HepG2 (cell line): ENCODE results near the gene HAUS1. TPM values are rescaled to one million over a fixed set of nuclear protein-coding genes. Genes with fewer than 3 reads are reported as not detected.
A peak's percentile ranks its signal among the peaks of the same experiment; 100 is the strongest.

Experiments used
- HBP1 ChIP-seq: IDR thresholded peaks from 2 replicates; pipeline ENCODE4 v1.6.1; 2016; ENCODE audit warnings: low read depth, control low read depth
- HNRNPH1 ChIP-seq: fragments of 200-400 bp; formaldehyde crosslinking; optimal IDR thresholded peaks from 2 replicates; pipeline ENCODE3; 2017; ENCODE audit warnings: mild to moderate bottlenecking, low read depth, low read length
- JUN ChIP-seq: sonication (generic); formaldehyde crosslinking; IDR thresholded peaks from 2 replicates; pipeline ENCODE4 v1.4.0; 2020; ENCODE audit warnings: mild to moderate bottlenecking, missing genetic modification reagents
- NFAT5 ChIP-seq: sonication (generic); formaldehyde crosslinking; IDR thresholded peaks from 2 replicates; pipeline ENCODE4 v1.4.0; 2020; ENCODE audit warnings: missing genetic modification reagents
- PBX3 ChIP-seq: sonication (generic); formaldehyde crosslinking; IDR thresholded peaks from 2 replicates; pipeline ENCODE4 v1.8.1; 2023; ENCODE audit warnings: missing genetic modification reagents, inconsistent platforms, borderline replicate concordance
- RXRA ChIP-seq: sonication (generic); formaldehyde crosslinking; IDR thresholded peaks from 2 replicates; pipeline ENCODE4 v1.5.1; 2020; ENCODE audit warnings: missing genetic modification reagents
- SIN3B ChIP-seq: fragments of 150-350 bp; IDR thresholded peaks from 2 replicates; pipeline ENCODE4 v1.6.1; 2014; ENCODE audit warnings: low read length
- SMARCC2 ChIP-seq: fragments of 450-650 bp; IDR thresholded peaks from 2 replicates; pipeline ENCODE4 v1.6.1; 2017; ENCODE audit warnings: antibody characterized with exemption, mild to moderate bottlenecking
- SNAPC2 ChIP-seq: sonication (generic); formaldehyde crosslinking; IDR thresholded peaks from 2 replicates; pipeline ENCODE4 v1.8.1; 2022; ENCODE audit warnings: mild to moderate bottlenecking, missing genetic modification reagents
- SNAPC5 ChIP-seq: sonication (generic); formaldehyde crosslinking; IDR thresholded peaks from 2 replicates; pipeline ENCODE4 v1.8.1; 2023; ENCODE audit warnings: mild to moderate bottlenecking, missing genetic modification reagents, borderline replicate concordance
- TSC22D2 ChIP-seq: sonication (generic); formaldehyde crosslinking; IDR thresholded peaks from 2 replicates; pipeline ENCODE4 v1.5.1; 2020; ENCODE audit warnings: missing genetic modification reagents, mild to moderate bottlenecking, borderline replicate concordance
- ZBTB21 ChIP-seq: sonication (generic); formaldehyde crosslinking; IDR thresholded peaks from 2 replicates; pipeline ENCODE4 v1.4.0; 2020; ENCODE audit warnings: missing genetic modification reagents
- ZFP41 ChIP-seq: sonication (generic); formaldehyde crosslinking; IDR thresholded peaks from 2 replicates; pipeline ENCODE4 v1.4.0; 2020; ENCODE audit warnings: mild to moderate bottlenecking, missing genetic modification reagents, borderline replicate concordance
- ZNF232 ChIP-seq: sonication (generic); formaldehyde crosslinking; IDR thresholded peaks from 2 replicates; pipeline ENCODE4 v1.4.0; 2020; ENCODE audit warnings: missing genetic modification reagents, borderline replicate concordance
- ZNF326 ChIP-seq: sonication (generic); formaldehyde crosslinking; IDR thresholded peaks from 2 replicates; pipeline ENCODE4 v1.4.0; 2020; ENCODE audit warnings: missing genetic modification reagents, borderline replicate concordance
- ZNF331 ChIP-seq: sonication (generic); formaldehyde crosslinking; IDR thresholded peaks from 2 replicates; pipeline ENCODE4 v1.4.0; 2020; ENCODE audit warnings: missing genetic modification reagents
- ZNF644 ChIP-seq: IDR thresholded peaks from 2 replicates; pipeline ENCODE4 v1.6.1; 2016; ENCODE audit warnings: low read depth
- ZNF749 ChIP-seq: sonication (generic); formaldehyde crosslinking; IDR thresholded peaks from 2 replicates; pipeline ENCODE4 v1.8.0; 2022; ENCODE audit warnings: mild to moderate bottlenecking, missing genetic modification reagents, moderate library complexity, borderline replicate concordance
- ZSCAN9 ChIP-seq: IDR thresholded peaks from 2 replicates; pipeline ENCODE4 v1.6.1; 2016; ENCODE audit warnings: borderline replicate concordance
- polyA plus RNA-seq, 8 experiments: library from polyadenylated mRNA; depleted of rRNA in 3 of 8; stranded (reverse) in 7 of 8; unstranded in 1 of 8; fragments of >200 nt; fragmentation: Illumina TruSeq in 4 of 8; extraction: Trizol in 4 of 8; gene quantifications; 2 replicates each; pipeline versions ENCODE4 v1.2.1 to v1.2.3, GENCODE V29; 2011 to 2016; ENCODE audit warnings: low read depth in 4 of 8, missing spikeins in 1 of 8, mixed read lengths in 1 of 8; ENCODE audit not compliant: insufficient read depth in 1 of 8
- total RNA-seq, 5 experiments: library from RNA; depleted of rRNA; stranded (reverse); fragments of >200 nt; fragmentation: Illumina TruSeq; extraction: Trizol; gene quantifications; 2 replicates each; pipeline ENCODE4 v1.2.3, GENCODE V29; 2016; ENCODE audit warnings: low read depth in 1 of 5

Gene HAUS1
- total and polyA plus RNA-seq, 2 of the 13 experiments (the other 11 are each of a cell fraction or from before 2014, with no cell fraction given) = 20.6 to 59.2 TPM

GRCh38 chr18:46173393-46174341, 69.5 kb downstream of the HAUS1 start (continued):
- TF ChIP-seq PBX3 (CRISPR knock-in tag) (no peak), ZSCAN9 (CRISPR knock-in tag) (peak; percentile 66), SNAPC5 (0 out of 2 replicates have a peak, but pooled peaks have one; percentile 32), SNAPC2 (CRISPR knock-in tag) (no peak), SIN3B (no peak), RXRA (CRISPR knock-in tag) (peak; percentile 54), ZBTB21 (CRISPR knock-in tag) (0 out of 2 replicates have a peak, but pooled peaks have one; percentile 29), JUN (CRISPR knock-in tag) (no peak), ZNF644 (CRISPR knock-in tag) (no peak), ZNF326 (CRISPR knock-in tag) (no peak), NFAT5 (CRISPR knock-in tag) (no peak), SMARCC2 (no peak), HBP1 (CRISPR knock-in tag) (peak; percentile 80; the same call in 1 of the 2 replicates), ZNF331 (CRISPR knock-in tag) (peak; percentile 78; the same call in 1 of the 2 replicates), TSC22D2 (peak; percentile 78; the same call in 1 of the 2 replicates), ZFP41 (CRISPR knock-in tag) (no peak; the same call in 1 of the 2 replicates), ZNF749 (no peak), HNRNPH1 (no peak), ZNF232 (CRISPR knock-in tag) (peak; percentile 43; the same call in 1 of the 2 replicates)
